ENCODE results near the gene SLC9A8.

SLC9A8 gene

GRCh38 chr20:49935746-49936152 is 123.1 kb downstream of the SLC9A8 start:
- no peaks in the 10 kb centered on the region for H3K9me3 Mint-ChIP-seq
- peaks cover 3% of the 10 kb centered on the region for H3K27me3 Mint-ChIP-seq (ENCODE audit: low read depth, poor library complexity)
- H3K36me3 Mint-ChIP-seq (ENCODE audit: low read depth) = peaks cover 18% of the 10 kb centered on the region
- H3K27ac Mint-ChIP-seq = no peak overlapping the region
- peak overlapping the region; percentile 98 for H3K4me3 Mint-ChIP-seq
- TF ChIP-seq CTCF (IDR thresholded peaks at IDR 0.05) = no peak
- no peak for DNase-seq
- peaks cover 42% of the 10 kb centered on the region for H3K4me1 Mint-ChIP-seq

DNA sequence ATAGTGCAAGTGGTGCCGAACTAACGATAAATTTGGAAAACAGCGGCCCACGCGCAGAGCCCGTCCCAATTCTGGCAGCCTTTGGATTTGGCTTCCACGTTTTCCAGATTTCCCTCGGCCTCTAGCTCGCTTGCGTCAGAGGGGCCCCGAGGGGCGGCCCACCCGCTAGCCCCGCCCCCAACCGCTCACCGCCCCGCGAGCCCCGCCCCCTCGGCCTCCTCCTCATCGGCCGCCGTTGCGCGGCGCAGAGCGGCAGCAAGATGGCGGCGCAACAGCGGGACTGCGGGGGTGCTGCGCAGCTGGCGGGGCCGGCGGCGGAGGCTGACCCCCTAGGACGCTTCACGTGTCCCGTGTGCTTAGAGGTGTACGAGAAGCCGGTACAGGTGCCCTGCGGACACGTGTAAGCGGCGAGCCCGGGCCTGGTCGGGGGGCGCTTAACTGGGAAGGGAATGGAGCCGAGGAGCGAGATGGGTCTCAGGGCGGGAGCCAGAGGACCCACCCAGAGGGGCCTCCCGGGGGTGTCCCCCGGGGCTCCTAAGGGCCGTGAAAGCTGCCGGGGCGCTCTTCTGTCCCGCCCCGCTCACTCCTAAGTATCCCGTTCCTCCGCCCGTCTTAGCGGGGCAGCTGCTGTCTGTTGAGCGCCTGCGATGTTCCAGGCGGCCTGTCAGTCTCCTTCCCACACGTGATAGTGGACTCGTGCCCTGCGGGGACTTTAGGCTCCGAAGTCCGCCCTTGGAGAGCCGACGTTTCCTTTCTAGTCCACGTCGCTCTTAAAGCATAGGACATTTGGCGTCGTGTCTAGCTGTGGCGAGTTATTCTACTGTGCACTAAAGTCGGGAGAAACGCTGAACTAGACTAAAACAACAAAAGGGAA is 123.8 kb downstream of the SLC9A8 start, which contains the start of gene RNF114:
RNF114 (plus strand) TSS at position 245 of the 874 bp plus-strand sequence; CDS start at position 261, 16 bp downstream.
- DNase-seq = peak; percentile 97
- Mint-ChIP-seq H3K4me3 (peak within 1 kb of the TSS; percentile 98), H3K36me3 (ENCODE audit: low read depth) (peaks cover 24% of the 10 kb centered on the region), H3K9me3 (no peaks in the 10 kb centered on the region), H3K4me1 (peaks cover 49% of the 10 kb centered on the region), H3K27me3 (ENCODE audit: low read depth, poor library complexity) (peaks cover 3% of the 10 kb centered on the region), H3K27ac (peak within 1 kb of the TSS; percentile 9)
- TF ChIP-seq CTCF (IDR thresholded peaks at IDR 0.05) = no peak

DNA sequence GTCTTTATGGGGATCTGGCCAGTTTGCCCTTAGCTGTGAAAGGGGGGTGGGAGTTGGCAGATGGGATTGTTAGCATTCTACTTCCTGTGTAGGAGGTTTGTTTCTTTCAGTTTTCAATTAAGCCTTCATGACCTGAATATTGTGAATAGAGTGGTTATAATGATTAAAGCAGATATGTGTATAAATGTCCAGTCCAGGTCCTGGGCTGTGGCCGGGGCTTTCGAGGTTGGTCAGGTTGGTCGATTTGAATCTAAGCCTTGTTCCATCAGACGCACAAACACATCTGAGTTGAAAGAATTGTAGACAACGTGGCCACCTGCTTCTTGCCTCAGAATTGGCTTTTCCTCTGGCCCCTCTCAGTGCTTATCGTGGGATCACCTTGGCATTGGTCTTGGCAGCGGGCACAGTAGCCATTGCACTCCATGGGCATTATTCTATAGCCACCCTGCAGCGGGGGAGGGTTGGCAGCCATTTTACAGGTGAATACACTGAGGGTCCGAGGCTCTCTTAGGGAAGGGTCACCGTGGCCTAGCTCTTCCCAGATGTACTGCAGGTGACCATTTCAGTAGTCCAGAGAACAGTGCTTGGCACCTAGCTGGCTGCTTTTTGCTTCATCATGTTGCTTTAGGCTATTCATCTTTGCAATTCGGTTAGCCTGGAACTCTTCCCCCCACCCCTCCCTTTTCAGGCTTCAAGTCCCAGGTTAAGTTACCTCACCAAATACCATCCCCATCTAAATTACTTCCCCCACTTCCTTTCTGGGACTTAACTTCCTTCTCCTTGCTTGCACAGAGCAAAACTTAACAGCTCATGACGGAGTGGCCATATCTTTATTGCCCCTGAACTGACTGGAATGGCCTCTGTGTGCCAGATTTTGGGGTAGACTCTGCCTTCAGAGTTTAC is 124.7 kb downstream of the SLC9A8 start:
- no peak for DNase-seq
- Mint-ChIP-seq H3K9me3 (no peaks in the 10 kb centered on the region), H3K4me1 (peaks cover 50% of the 10 kb centered on the region), H3K4me3 (peak overlapping the region; percentile 98), H3K27ac (peak overlapping the region; percentile 92), H3K36me3 (ENCODE audit: low read depth) (peaks cover 31% of the 10 kb centered on the region), H3K27me3 (ENCODE audit: low read depth, poor library complexity) (peaks cover 3% of the 10 kb centered on the region)
- no peak for TF ChIP-seq CTCF (IDR thresholded peaks at IDR 0.05)

DNA sequence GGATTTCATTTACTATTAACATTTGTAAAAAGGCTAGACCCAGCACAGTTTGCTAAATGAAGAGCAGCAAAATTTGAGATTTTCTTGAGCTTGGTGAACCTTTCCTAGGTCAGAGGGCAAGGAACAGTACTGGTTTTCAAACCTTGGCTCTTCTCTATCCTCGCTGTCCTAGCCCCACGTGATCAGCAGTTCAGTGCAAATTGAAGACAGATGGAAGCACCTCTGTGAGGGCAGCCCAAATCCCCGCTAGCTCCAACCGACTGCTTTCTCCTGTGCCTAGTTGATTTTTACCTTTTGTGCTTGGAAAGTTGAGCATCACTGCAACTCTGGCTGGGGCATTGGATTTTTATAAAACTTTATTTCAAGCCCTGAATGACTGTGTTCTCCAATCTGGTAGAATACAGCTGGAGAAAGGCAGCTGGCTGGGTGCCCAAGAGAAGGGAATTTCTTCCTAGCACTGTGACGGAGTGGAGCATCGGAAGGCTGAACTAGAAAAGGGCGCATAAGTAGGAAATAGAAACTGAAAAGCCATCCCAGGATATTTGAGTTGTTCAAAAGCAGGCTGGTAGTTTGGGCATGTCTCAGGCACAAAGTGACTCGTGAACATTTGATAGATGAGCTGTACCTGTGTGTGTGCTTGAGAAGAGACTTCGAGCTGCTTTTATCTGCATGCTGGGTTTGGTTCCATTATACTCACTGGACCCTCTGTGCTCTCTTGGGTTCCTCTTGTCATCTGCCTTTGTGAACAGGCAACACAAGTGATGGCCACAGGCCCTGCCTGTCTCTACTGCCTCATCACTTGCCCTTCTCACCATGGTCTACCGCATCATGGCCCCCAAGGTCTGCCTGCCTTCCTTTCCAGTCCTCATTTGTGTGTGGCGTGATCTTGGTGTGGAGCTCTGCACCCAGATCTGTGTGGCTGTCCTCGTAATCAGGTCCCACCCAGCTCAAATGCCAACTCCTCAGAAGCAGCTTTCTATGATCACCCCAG is 125.8 kb downstream of the SLC9A8 start:
- TF ChIP-seq CTCF (IDR thresholded peaks at IDR 0.05) = no peak
- Mint-ChIP-seq H3K4me3 (peak overlapping the region; percentile 98), H3K36me3 (ENCODE audit: low read depth) (peaks cover 37% of the 10 kb centered on the region), H3K27me3 (ENCODE audit: low read depth, poor library complexity) (no peaks in the 10 kb centered on the region), H3K4me1 (peaks cover 50% of the 10 kb centered on the region), H3K9me3 (no peaks in the 10 kb centered on the region), H3K27ac (peak overlapping the region; percentile 71)
- peak; percentile 14 for DNase-seq

- H3K36me3 Mint-ChIP-seq (ENCODE audit: low read depth) = peaks cover 60% of the 10 kb centered on the region
- no peak overlapping the region for H3K4me3 Mint-ChIP-seq
- no peak for DNase-seq
- TF ChIP-seq CTCF (IDR thresholded peaks at IDR 0.05) = no peak
- no peaks in the 10 kb centered on the region for H3K9me3 Mint-ChIP-seq
- peak overlapping the region; percentile 92 for H3K27ac Mint-ChIP-seq
- no peaks in the 10 kb centered on the region for H3K27me3 Mint-ChIP-seq (ENCODE audit: low read depth, poor library complexity)
- peaks cover 46% of the 10 kb centered on the region for H3K4me1 Mint-ChIP-seq
Observed at GRCh38 chr20:49941456-49941855, 128.8 kb downstream of the SLC9A8 start.

All from nephron progenitor cell (in vitro differentiated cells).